ENCODE results near the gene CXorf49.
"Not testable (repeated sequence)": the region's sequence is repeated elsewhere in the genome, so short reads cannot be mapped to it uniquely, and the experiment has no call there.

The CXorf49 gene

DNA sequence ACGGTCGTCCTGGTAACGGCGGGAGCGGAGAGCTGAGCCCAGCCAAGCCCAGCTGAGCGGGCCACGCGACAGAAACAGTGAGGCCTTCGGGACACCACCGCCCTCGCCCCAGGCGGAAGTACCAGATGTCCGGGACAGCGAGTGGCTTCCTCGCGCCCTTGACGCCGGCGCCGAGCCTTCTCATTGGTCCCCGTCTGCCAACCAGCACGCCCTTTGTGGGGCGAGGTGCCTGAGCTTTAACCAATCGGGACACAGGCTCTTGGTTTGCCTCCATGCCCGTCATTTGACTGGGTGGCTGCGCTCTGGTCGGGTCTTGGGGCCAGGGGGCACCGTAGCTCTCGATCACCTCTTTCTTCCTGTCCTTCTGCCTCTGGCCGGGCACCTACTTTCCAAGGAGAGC is at the start of gene CXorf49:
Gene CXorf49, minus strand, starts transcription at position 101 of the 400 bp plus-strand sequence. CDS start 134 bp downstream, outside the sequence.
- DNase-seq (ENCODE audit: extremely low read depth in 1 of 2, low read depth in 1 of 2) = not testable (repeated sequence)

- DNase-seq (ENCODE audit: extremely low read depth in 1 of 2, low read depth in 1 of 2) = not testable (repeated sequence)
These were observed 49.0 kb upstream of the CXorf49 start for GRCh38 chrX:71767134-71767533.

GRCh38 chrX:71765613-71766012 is 47.5 kb upstream of the CXorf49 start:
- not testable (repeated sequence) for DNase-seq (ENCODE audit: extremely low read depth in 1 of 2, low read depth in 1 of 2)

DNA sequence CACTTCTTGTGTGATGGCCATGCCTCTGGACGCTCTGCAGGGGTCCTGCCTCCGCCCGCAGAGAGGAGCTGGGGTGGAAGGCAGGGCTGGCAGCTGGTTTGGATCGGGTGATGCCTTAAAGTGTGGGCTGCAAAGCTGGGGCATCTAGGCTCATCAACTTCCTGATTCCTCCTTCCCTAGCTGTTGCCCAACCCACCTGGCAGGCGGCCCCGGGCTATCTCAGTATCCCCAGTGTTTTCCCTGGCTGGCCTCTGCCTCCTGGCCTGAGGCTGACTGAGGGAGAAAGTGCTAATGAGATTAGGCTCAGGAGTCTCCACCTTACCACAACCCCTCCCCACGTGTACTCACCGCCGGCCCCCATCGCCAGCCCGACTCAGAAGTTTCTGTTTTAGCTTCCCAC is 46.7 kb upstream of the CXorf49 start:
- DNase-seq (ENCODE audit: extremely low read depth in 1 of 2, low read depth in 1 of 2) = not testable (repeated sequence)

- DNase-seq (ENCODE audit: extremely low read depth in 1 of 2, low read depth in 1 of 2) = not testable (repeated sequence)
These were observed 45.0 kb upstream of the CXorf49 start, which contains the start of gene CXorf49B for GRCh38 chrX:71763049-71763448. Gene CXorf49B (plus strand): TSS chrX:71763349. CDS start chrX:71763424, 75 bp downstream.

DNA sequence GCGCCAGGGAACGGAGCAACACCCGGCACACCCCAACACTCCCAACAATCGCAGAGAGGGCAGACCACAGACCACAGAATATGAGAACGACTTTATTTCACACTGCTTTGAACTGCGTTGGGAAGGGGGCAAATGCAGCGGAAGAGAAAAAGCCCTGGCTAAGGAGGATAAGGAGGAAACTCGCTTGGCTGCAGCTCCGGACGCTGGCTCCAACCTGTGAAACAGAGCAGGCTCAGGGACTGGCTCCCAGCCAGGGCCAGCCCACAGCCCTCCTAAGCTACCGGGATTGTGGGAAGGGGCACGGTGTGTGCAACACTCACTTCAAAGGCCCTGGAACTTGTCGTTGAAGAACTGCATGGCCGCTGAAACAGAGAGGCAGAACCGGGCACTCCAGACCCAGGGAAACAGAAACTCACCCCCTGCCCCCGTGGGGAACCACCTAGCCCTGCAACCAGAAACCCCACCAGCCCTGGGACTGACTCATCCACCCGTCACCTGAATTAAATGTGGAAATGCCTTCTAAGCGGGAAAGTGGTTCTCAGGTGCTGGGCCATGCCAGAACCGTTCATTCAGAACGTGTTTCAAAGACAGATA is 42.7 kb upstream of the CXorf49 start:
- not testable (repeated sequence) for DNase-seq (ENCODE audit: extremely low read depth in 1 of 2, low read depth in 1 of 2)

GRCh38 chrX:71720289-71720886 is 2.3 kb upstream of the CXorf49 start:
- DNase-seq (ENCODE audit: extremely low read depth in 1 of 2, low read depth in 1 of 2) = not testable (repeated sequence)

DNA sequence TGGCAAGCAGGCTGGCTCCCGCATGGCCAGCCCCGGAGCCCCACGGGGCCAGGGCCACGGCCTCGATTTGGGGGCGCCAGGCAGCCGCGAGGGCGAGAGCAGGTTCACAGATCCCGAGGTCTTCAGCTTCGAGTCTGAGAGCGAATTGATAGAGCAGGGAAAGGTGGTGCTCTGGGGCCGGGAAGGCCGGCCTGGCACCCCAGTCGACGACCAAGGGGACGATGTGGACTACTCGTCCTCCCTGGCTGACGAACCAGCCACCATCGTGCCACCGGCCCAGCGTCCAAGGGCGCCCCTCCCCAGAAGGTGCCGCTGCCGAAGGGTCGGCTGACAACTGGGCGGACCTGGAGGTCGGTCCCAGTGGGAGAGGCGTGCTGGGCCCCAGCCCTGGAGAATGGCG is 1.1 kb upstream of the CXorf49 start:
- DNase-seq (ENCODE audit: extremely low read depth in 1 of 2, low read depth in 1 of 2) = not testable (repeated sequence)

DNA sequence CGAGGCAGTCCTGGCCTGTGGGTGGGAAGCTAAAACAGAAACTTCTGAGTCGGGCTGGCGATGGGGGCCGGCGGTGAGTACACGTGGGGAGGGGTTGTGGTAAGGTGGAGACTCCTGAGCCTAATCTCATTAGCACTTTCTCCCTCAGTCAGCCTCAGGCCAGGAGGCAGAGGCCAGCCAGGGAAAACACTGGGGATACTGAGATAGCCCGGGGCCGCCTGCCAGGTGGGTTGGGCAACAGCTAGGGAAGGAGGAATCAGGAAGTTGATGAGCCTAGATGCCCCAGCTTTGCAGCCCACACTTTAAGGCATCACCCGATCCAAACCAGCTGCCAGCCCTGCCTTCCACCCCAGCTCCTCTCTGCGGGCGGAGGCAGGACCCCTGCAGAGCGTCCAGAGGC is 1.8 kb downstream of the CXorf49 start:
- not testable (repeated sequence) for DNase-seq (ENCODE audit: extremely low read depth in 1 of 2, low read depth in 1 of 2)

GRCh38 chrX:71715551-71715950 is 2.5 kb downstream of the CXorf49 start:
- not testable (repeated sequence) for DNase-seq (ENCODE audit: extremely low read depth in 1 of 2, low read depth in 1 of 2)

GRCh38 chrX:71714064-71714463 is 4.0 kb downstream of the CXorf49 start:
- DNase-seq (ENCODE audit: extremely low read depth in 1 of 2, low read depth in 1 of 2) = not testable (repeated sequence)

- DNase-seq (ENCODE audit: extremely low read depth in 1 of 2, low read depth in 1 of 2) = not testable (repeated sequence)
These were observed 15.2 kb downstream of the CXorf49 start for GRCh38 chrX:71702853-71703252.

GRCh38 chrX:71699023-71699344 is 19.1 kb downstream of the CXorf49 start:
- not testable (repeated sequence) for DNase-seq (ENCODE audit: extremely low read depth in 1 of 2, low read depth in 1 of 2)

GRCh38 chrX:71698299-71699022 is 19.6 kb downstream of the CXorf49 start:
- DNase-seq (ENCODE audit: extremely low read depth in 1 of 2, low read depth in 1 of 2) = not testable (repeated sequence)

- not testable (repeated sequence) for DNase-seq (ENCODE audit: extremely low read depth in 1 of 2, low read depth in 1 of 2)
These were observed 20.4 kb downstream of the CXorf49 start for GRCh38 chrX:71697466-71698298.

DNA sequence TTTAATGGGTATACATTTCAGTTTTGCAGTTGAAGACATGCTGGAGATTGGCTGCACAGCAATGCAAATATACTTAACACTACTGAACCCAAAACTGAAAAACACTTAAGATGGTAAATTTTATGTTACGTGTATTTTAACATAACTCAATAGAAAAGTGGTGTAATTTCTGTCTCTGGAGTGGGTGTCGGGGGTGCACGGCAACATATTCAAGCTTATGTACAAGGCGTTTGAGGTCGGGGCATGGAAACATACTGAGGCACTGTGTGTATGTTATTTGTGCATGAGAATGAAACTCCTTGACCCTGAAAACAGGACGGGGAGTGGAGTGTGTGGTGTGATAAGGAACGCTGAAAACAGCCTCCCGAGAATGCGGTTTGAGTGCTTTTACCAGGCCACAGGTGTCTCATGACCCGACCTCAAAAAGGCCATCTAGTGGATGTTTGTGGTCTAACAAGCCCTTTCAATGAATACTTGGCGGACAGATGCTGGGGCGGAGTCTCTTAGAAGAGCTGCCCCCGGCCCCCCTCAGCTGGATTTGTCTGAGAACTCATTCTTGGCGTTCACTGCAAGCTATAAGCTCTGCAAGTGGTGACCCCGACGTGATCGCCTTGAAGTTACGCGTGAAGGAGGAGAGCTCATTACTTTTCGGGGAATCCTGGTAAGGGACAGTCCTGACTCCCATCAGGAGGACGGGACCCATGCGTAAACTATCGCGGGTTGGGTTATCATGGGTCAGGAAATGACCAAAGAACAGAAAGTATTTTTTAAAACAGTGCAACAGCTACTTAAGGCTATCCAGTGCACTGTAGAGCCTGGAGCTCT is 21.2 kb downstream of the CXorf49 start:
- DNase-seq (ENCODE audit: extremely low read depth in 1 of 2, low read depth in 1 of 2) = not testable (repeated sequence)

GRCh38 chrX:71679575-71680207 is 38.4 kb downstream of the CXorf49 start:
- no peak for DNase-seq (ENCODE audit: extremely low read depth in 1 of 2, low read depth in 1 of 2)

GRCh38 chrX:71677195-71677594 is 40.9 kb downstream of the CXorf49 start:
- not testable (repeated sequence) for DNase-seq (ENCODE audit: extremely low read depth in 1 of 2, low read depth in 1 of 2)

DNA sequence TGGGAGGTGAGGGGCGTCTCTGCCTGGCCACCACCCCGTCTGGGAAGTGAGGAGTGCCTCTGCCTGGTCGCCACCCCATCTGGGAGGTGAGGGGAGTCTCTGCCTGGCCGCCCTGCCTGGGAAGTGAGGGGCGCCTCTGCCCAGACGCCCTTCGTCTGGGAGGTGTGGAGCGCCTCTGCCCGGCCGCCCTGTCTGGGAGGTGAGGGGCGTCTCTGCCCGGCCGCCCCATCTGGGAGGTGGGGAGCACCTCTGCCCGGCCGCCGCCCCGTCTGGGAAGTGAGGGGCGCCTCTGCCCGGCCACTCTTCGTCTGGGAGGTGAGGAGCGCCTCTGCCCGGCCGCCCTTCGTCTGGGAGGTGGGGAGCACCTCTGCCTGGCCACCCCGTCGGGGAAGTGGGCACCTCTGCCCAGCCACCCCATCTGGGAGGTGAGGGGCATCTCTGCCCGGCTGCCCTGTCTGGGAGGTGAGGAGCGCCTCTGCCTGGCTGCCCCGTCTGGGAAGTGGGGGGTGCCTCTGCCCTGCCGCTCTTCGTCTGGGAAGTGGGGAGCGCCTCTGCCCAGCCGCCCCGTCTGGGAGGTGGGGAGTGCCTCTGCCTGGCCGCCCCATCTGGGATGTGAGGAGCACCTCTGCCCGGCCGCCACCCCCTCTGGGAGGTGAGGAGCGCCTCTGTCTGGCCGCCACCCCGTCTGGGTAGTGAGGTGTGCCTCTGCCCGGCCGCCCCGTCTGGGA is 41.9 kb downstream of the CXorf49 start:
- not testable (repeated sequence) for DNase-seq (ENCODE audit: extremely low read depth in 1 of 2, low read depth in 1 of 2)
